ENCODE results near the gene MBNL2.

DNA sequence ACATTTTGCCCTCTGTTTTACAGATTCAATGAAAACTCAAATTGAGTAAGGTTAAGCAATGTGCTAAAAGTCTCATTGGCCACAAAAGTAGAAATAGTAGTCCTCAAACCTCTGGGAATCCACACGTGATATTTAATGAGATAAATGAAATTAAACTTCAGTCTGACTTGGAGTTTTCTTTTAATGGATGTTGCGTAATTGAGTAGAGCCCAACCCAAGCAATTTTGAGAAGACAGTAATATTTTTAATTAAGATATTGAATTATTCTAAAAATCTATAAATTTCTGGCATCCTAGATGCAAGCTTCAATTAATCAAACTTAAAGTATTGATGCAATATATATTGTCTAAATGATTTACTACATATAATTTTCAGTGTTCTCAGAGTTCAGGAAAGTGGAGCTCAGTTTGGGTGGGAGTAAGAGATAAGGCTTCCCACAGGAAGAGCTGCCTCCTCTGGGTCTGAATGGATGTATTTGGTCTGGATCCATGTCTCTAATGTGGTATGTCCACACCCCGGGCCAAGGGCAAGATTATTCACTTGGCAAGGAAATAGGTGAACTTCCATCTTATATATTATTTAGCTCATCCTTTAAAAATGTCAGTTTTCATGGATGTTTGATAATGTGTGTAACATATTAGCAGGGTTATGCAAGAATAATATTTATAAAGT is 6.9 kb downstream of the MBNL2 start:
- no peak for TF ChIP-seq EZH2phosphoT487 (conservative IDR thresholded peaks at IDR 0.05; ENCODE audit: low read length)
- no peak for TF ChIP-seq CTCF (IDR thresholded peaks at IDR 0.05; ENCODE audit: insufficient read depth, low read length, poor library complexity, severe bottlenecking)
